ENCODE results near the gene INSR. TPM values are rescaled to one million over a fixed set of nuclear protein-coding genes. Genes with fewer than 3 reads are reported as not detected.

Gene INSR
- total and polyA plus RNA-seq, 2 donors (not counting 3 experiments of a cell fraction or from before 2014, with no cell fraction given) = 4.9 to 19.5 TPM

DNA sequence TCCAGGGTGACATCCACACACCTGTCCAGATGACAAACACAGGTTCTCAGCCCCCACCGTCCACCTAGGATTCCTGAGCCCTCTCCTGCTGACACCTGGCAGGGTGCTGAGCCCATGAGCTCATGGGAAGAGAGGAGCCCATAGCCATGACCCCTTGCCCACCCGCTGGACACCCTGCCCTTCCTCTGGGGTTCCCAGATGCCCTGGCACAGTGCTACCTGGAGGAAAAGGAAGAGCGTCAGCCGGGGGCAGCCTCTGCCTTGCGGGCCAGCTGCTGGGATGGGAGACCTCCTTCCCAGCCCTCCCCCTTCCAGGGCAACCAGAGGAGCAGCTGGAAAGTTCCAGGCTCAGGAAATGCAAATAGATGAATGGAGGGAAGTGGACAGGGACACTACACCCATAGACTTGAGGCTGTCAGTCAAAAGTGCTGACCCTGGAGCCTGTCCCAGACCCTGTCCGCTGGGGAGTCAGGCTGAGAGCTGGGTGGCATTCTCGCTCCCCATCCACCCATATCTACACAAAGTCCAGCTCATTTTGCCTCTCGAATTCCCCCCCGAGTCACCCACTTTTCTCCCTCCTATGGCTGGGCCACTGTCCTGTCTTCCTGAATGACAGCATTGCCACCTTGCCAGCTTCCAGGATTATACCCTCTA, 42.2 kb upstream of the INSR start:
- Histone ChIP-seq H3K36me3 (ENCODE audit: control insufficient read depth in 2 of 2, extremely low read depth in 1 of 2, insufficient read depth in 2 of 2, low read length in 2 of 2) (no peaks in the 10 kb centered on the region), H4K20me1 (replicated peaks; ENCODE audit: control insufficient read depth, extremely low read depth, insufficient read depth, low read length) (no peaks in the 10 kb centered on the region), H3K4me1 (ENCODE audit: control insufficient read depth, extremely low read depth, insufficient read depth, low read length) (no peaks in the 10 kb centered on the region), H3K4me2 (ENCODE audit: insufficient read depth, low read length) (no peak overlapping the region), H2AFZ (ENCODE audit: low read depth, low read length) (no peak overlapping the region), H3K27me3 (ENCODE audit: control insufficient read depth in 2 of 2, insufficient read depth in 2 of 2, low read length in 2 of 2) (no peaks in the 10 kb centered on the region), H3K9me3 (replicated peaks; ENCODE audit: control insufficient read depth, insufficient read depth, low read length) (no peaks in the 10 kb centered on the region), H3K4me3 (replicated peaks in 1 of 3; ENCODE audit: insufficient read depth in 1 of 3, low read depth in 1 of 3, low read length in 3 of 3) (no peak overlapping the region), H3K9ac (replicated peaks; ENCODE audit: extremely low read depth, insufficient read depth, low read length) (no peak overlapping the region), H3K27ac (ENCODE audit: insufficient read depth, low read depth, low read length) (no peak overlapping the region), H3K9me1 (replicated peaks; ENCODE audit: control insufficient read depth, extremely low read depth, insufficient read depth, low read length) (no peaks in the 10 kb centered on the region), H3K79me2 (ENCODE audit: control insufficient read depth, insufficient read depth, low read length) (no peaks in the 10 kb centered on the region)
- DNase-seq (ENCODE audit: low read depth, low spot score) = no peak
- no peak for FAIRE-seq
- POLR2A ChIA-PET = no interaction called here
- intact Hi-C loops (cut with micrococcal nuclease) (no loop called here), dilution Hi-C loops (cut with MboI; ENCODE audit: extremely low pct_ligation_motif_present, low sequenced_read_pairs) (no loop called here)
- no TSS peak for BruUV-seq (replicated peaks)
- no peak for TF ChIP-seq EZH2 (IDR thresholded peaks at IDR 0.05; ENCODE audit: borderline replicate concordance, low read depth, low read length, severe bottlenecking)
- no peak for TF ChIP-seq GATA2 (IDR thresholded peaks at IDR 0.05; ENCODE audit: insufficient read depth, insufficient read length, low read depth, low read length)
- CTCF ChIA-PET = interaction anchor here (0.6 to 2.8 kb wide), 5 partner anchors 9 to 868 kb away, joined by 3 to 9 read pairs (median 4); no protein-coding TSS in a partner anchor

DNA sequence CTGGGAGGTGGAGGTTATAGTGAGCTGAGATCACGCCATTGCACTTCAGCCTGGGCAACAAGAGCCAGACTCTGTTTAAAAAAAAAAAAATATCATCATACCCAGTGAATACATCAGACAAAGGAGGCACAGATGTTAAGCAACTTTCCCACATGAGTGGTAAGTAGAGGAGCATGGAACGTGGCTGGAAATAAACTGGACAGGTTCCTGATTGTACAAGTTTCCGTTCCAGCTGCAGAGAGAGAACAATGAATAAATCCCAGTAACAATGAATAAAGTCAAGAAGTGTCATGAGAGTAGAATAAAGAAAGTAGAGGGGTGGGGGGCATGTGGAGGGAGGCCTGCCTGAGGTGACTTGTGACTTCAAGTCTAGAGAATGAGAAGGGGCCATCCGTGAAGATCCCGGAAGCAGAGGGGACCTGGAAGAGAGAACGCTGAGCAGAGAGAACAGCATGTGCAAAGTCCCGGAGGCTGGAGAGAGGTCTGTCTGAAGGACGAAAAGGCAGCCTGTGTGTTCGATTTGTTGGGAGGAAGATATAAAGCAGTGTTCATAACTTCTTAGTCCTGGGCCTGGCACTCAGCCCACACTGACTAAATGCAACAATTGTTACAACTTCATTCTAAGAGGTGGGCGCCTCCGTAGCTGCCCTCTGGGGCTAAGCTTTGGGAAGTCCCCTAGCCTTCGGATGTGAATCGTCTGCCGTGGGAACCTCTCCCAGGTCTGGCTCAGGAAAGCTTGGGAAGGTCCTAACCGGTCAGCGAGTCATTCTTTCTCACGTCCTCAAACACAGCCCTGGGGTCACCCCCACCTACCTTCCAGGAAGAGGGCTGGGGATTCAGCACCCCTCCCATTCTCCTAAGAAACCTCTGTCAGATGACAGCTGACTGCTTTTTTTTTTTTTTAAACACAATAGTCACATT, 39.2 kb upstream of the INSR start:
- H3K9ac ChIP-seq (replicated peaks; ENCODE audit: extremely low read depth, insufficient read depth, low read length) = no peak overlapping the region
- no peaks in the 10 kb centered on the region for H3K9me3 ChIP-seq (replicated peaks; ENCODE audit: control insufficient read depth, insufficient read depth, low read length)
- POLR2A ChIA-PET = no interaction called here
- BruUV-seq (replicated peaks) = no TSS peak
- no peak overlapping the region for H3K4me2 ChIP-seq (ENCODE audit: insufficient read depth, low read length)
- no peaks in the 10 kb centered on the region for H4K20me1 ChIP-seq (replicated peaks; ENCODE audit: control insufficient read depth, extremely low read depth, insufficient read depth, low read length)
- TF ChIP-seq, protein P1, sequence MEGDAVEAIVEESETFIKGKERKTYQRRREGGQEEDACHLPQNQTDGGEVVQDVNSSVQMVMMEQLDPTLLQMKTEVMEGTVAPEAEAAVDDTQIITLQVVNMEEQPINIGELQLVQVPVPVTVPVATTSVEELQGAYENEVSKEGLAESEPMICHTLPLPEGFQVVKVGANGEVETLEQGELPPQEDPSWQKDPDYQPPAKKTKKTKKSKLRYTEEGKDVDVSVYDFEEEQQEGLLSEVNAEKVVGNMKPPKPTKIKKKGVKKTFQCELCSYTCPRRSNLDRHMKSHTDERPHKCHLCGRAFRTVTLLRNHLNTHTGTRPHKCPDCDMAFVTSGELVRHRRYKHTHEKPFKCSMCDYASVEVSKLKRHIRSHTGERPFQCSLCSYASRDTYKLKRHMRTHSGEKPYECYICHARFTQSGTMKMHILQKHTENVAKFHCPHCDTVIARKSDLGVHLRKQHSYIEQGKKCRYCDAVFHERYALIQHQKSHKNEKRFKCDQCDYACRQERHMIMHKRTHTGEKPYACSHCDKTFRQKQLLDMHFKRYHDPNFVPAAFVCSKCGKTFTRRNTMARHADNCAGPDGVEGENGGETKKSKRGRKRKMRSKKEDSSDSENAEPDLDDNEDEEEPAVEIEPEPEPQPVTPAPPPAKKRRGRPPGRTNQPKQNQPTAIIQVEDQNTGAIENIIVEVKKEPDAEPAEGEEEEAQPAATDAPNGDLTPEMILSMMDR (IDR thresholded peaks at IDR 0.05; ENCODE audit: extremely low read depth in 1 of 2, insufficient read depth in 1 of 2, low read depth in 1 of 2, low read length in 2 of 2) = no peak
- TF ChIP-seq EZH2 (IDR thresholded peaks at IDR 0.05; ENCODE audit: borderline replicate concordance, low read depth, low read length, severe bottlenecking) (no peak), POLR2A (IDR thresholded peaks at IDR 0.05; ENCODE audit: low read depth, low read length) (no peak), MYC (IDR thresholded peaks at IDR 0.05; ENCODE audit: low read depth, low read length) (no peak), GATA2 (IDR thresholded peaks at IDR 0.05; ENCODE audit: insufficient read depth, insufficient read length, low read depth, low read length) (no peak), FOS (IDR thresholded peaks at IDR 0.05; ENCODE audit: borderline replicate concordance, insufficient read depth, low read length) (no peak), JUN (IDR thresholded peaks at IDR 0.05; ENCODE audit: borderline replicate concordance, insufficient read depth, insufficient read length, low read depth) (no peak), POLR2AphosphoS5 (IDR thresholded peaks at IDR 0.05; ENCODE audit: insufficient read depth, low read depth, low read length) (no peak)
- TF ChIP-seq, protein P2, sequence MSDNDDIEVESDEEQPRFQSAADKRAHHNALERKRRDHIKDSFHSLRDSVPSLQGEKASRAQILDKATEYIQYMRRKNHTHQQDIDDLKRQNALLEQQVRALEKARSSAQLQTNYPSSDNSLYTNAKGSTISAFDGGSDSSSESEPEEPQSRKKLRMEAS (IDR thresholded peaks at IDR 0.05; ENCODE audit: insufficient read depth, insufficient read length) = no peak
- H3K4me3 ChIP-seq (replicated peaks in 1 of 3; ENCODE audit: insufficient read depth in 1 of 3, low read depth in 1 of 3, low read length in 3 of 3) = no peak overlapping the region
- H3K27me3 ChIP-seq (ENCODE audit: control insufficient read depth in 2 of 2, insufficient read depth in 2 of 2, low read length in 2 of 2) = no peaks in the 10 kb centered on the region
- H3K9me1 ChIP-seq (replicated peaks; ENCODE audit: control insufficient read depth, extremely low read depth, insufficient read depth, low read length) = no peaks in the 10 kb centered on the region
- no peak for FAIRE-seq
- no peaks in the 10 kb centered on the region for H3K79me2 ChIP-seq (ENCODE audit: control insufficient read depth, insufficient read depth, low read length)
- peak overlapping the region; percentile 51 for H3K27ac ChIP-seq (ENCODE audit: insufficient read depth, low read depth, low read length)
- intact Hi-C loops (cut with micrococcal nuclease) = no loop called here
- CTCF ChIA-PET = interaction anchor here (1.0 to 1.2 kb wide), 2 partner anchors 185 to 231 kb away, joined by 3 to 4 read pairs; no protein-coding TSS in a partner anchor
- peak; percentile 61 for DNase-seq (ENCODE audit: low read depth, low spot score)
- dilution Hi-C loops (cut with MboI; ENCODE audit: extremely low pct_ligation_motif_present, low sequenced_read_pairs) = no loop called here
- no peaks in the 10 kb centered on the region for H3K36me3 ChIP-seq (ENCODE audit: control insufficient read depth in 2 of 2, extremely low read depth in 1 of 2, insufficient read depth in 2 of 2, low read length in 2 of 2)
- no peaks in the 10 kb centered on the region for H3K4me1 ChIP-seq (ENCODE audit: control insufficient read depth, extremely low read depth, insufficient read depth, low read length)
- no peak overlapping the region for H2AFZ ChIP-seq (ENCODE audit: low read depth, low read length)

Measured in endothelial cell of umbilical vein (primary cell).